Neuronal stem cell (in vitro differentiated cells): ENCODE measurements around the gene RBM43. TPM values are rescaled to one million over a fixed set of nuclear protein-coding genes. Genes with fewer than 3 reads are reported as not detected.
"Not testable (repeated sequence)": the region's sequence is repeated elsewhere in the genome, so short reads cannot be mapped to it uniquely, and the experiment has no call there.

ENCODE experiments used
- DNase-seq: peaks from one replicate; pipeline ENCODE4 v3.0.0-alpha.2; 2013; ENCODE audit warnings: low spot score
- H2AFZ ChIP-seq: one replicate; pipeline ENCODE4 v1.6.1; 2013; ENCODE audit warnings: mild to moderate bottlenecking, low read length, inconsistent platforms
- H2AK5ac ChIP-seq: 2 replicates; pipeline ENCODE4 v1.6.1; 2013; ENCODE audit warnings: low read depth, mild to moderate bottlenecking, inconsistent platforms, low read length, moderate library complexity, mixed read lengths
- H2BK120ac ChIP-seq: 2 replicates; pipeline ENCODE4 v1.6.1; 2013; ENCODE audit warnings: low read depth, mild to moderate bottlenecking, inconsistent platforms, low read length, moderate library complexity, mixed read lengths
- H2BK12ac ChIP-seq: one replicate; pipeline ENCODE4 v1.6.1; 2013; ENCODE audit warnings: low read length, inconsistent platforms
- H2BK15ac ChIP-seq: 2 replicates; pipeline ENCODE4 v1.6.1; 2013; ENCODE audit warnings: mild to moderate bottlenecking, low read length, inconsistent platforms, mixed read lengths
- H2BK5ac ChIP-seq: one replicate; pipeline ENCODE4 v1.6.1; 2013; ENCODE audit warnings: inconsistent platforms, mild to moderate bottlenecking, low read length, moderate library complexity
- H3K14ac ChIP-seq: one replicate; pipeline ENCODE4 v1.6.1; 2013; ENCODE audit warnings: low read length, inconsistent platforms
- H3K18ac ChIP-seq: 2 replicates; pipeline ENCODE4 v1.6.1; 2013; ENCODE audit warnings: low read length, inconsistent platforms
- H3K23ac ChIP-seq: 2 replicates; pipeline ENCODE4 v1.6.1; 2013; ENCODE audit warnings: low read depth, mild to moderate bottlenecking, mixed read lengths, low read length, inconsistent platforms; ENCODE audit not compliant: poor library complexity
- H3K27ac ChIP-seq: replicated peaks from 3 replicates; pipeline ENCODE4 v1.5.1; 2013; ENCODE audit warnings: low read length, inconsistent platforms
- H3K27me3 ChIP-seq, 3 experiments: 2 replicates each; pipeline ENCODE4 v1.6.1; 2013; ENCODE audit warnings: low read length in 3 of 3, mild to moderate bottlenecking in 2 of 3, inconsistent platforms in 1 of 3, low read depth in 1 of 3, mixed read lengths in 1 of 3, moderate library complexity in 1 of 3; ENCODE audit not compliant: control insufficient read depth in 3 of 3, insufficient read depth in 3 of 3
- H3K36me3 ChIP-seq, 2 donors: replicated peaks in 1 of 2; 2 replicates each; pipeline ENCODE4 v1.6.1; 2013; ENCODE audit warnings: low read length in 2 of 2; ENCODE audit not compliant: control insufficient read depth in 2 of 2, insufficient read depth in 2 of 2
- H3K4ac ChIP-seq: 2 replicates; pipeline ENCODE4 v1.6.1; 2013; ENCODE audit warnings: inconsistent platforms, mild to moderate bottlenecking, low read length, moderate library complexity
- H3K4me1 ChIP-seq, 2 donors: 1 replicate in 1 of 2; 2 replicates in 1 of 2; pipeline ENCODE4 v1.6.1; 2013; ENCODE audit warnings: low read length in 2 of 2, low read depth in 1 of 2; ENCODE audit not compliant: control insufficient read depth in 2 of 2, insufficient read depth in 1 of 2
- H3K4me2 ChIP-seq: one replicate; pipeline ENCODE4 v1.6.1; 2013; ENCODE audit warnings: mild to moderate bottlenecking, low read length, inconsistent platforms; ENCODE audit not compliant: insufficient read depth, poor library complexity, severe bottlenecking
- H3K4me3 ChIP-seq, 2 donors: 2 replicates each; pipeline ENCODE4 v1.5.1; 2013; ENCODE audit warnings: low read length in 2 of 2, mild to moderate bottlenecking in 2 of 2, inconsistent platforms in 1 of 2, moderate library complexity in 1 of 2
- H3K79me1 ChIP-seq: one replicate; pipeline ENCODE4 v1.6.1; 2013; ENCODE audit warnings: low read depth, mild to moderate bottlenecking, inconsistent platforms, low read length, moderate library complexity
- H3K9ac ChIP-seq: one replicate; pipeline ENCODE4 v1.6.1; 2013; ENCODE audit warnings: mild to moderate bottlenecking, low read depth, low read length, inconsistent platforms; ENCODE audit not compliant: poor library complexity
- H3K9me3 ChIP-seq, 2 donors: replicated peaks in 1 of 2; 2 replicates each; pipeline versions ENCODE3 to v1.6.1; 2013; ENCODE audit warnings: low read length in 2 of 2, mild to moderate bottlenecking in 2 of 2, inconsistent platforms in 1 of 2, low read depth in 1 of 2, mixed read lengths in 1 of 2, moderate library complexity in 1 of 2; ENCODE audit not compliant: control insufficient read depth in 2 of 2, insufficient read depth in 1 of 2
- H4K8ac ChIP-seq: one replicate; pipeline ENCODE4 v1.6.1; 2013; ENCODE audit warnings: low read depth, mild to moderate bottlenecking, inconsistent platforms, low read length, moderate library complexity
- H4K91ac ChIP-seq: one replicate; pipeline ENCODE4 v1.6.1; 2013; ENCODE audit warnings: low read length, low read depth, mild to moderate bottlenecking, inconsistent platforms; ENCODE audit not compliant: poor library complexity
- WGBS, 2 donors: extraction: QIAGEN DNeasy Blood & Tissue Kit; methylation state at CpG; one replicate each; pipeline ENCODE4 v1.1.7; 2013; ENCODE audit warnings: missing lambda C conversion rate in 2 of 2, mixed read lengths in 1 of 2; ENCODE audit not compliant: insufficient read length in 2 of 2, insufficient replicate concordance in 1 of 2; ENCODE audit errors: extremely low coverage in 2 of 2; 5-methylcytosine and 5-hydroxymethylcytosine counted together
- polyA plus RNA-seq, 2 experiments: library from polyadenylated mRNA; stranded (reverse); fragments of 200-250 nt; gene quantifications; one replicate each; pipeline ENCODE4 v1.2.3, GENCODE V29; 2013

RBM43 gene
- 3.2 TPM for polyA plus RNA-seq (2013, experiment 1 of 2)
- polyA plus RNA-seq (2013, experiment 2 of 2), result 3.2 TPM

- peak within 1 kb of the TSS; percentile 94 for H2AFZ ChIP-seq
- peak within 1 kb of the TSS; percentile 76 for H3K23ac ChIP-seq
- H3K4ac ChIP-seq, result no peak within 1 kb of the TSS
- peak within 1 kb of the TSS; percentile 37 for H2BK120ac ChIP-seq
- peak within 1 kb of the TSS; percentile 63 to 76 for H3K4me3 ChIP-seq
- peaks cover 0 to 2% of the 10 kb centered on the region in 2 donors for H3K4me1 ChIP-seq
- peak within 1 kb of the TSS; percentile 49 for H3K27ac ChIP-seq
- peak within 1 kb of the TSS; percentile 60 for H3K14ac ChIP-seq
- H3K4me2 ChIP-seq, result peak within 1 kb of the TSS; percentile 60
- peak within 1 kb of the TSS; percentile 98 for H3K9ac ChIP-seq
- no peaks in the 10 kb centered on the region for H3K9me3 ChIP-seq
- no peaks in the 10 kb centered on the region for H3K79me1 ChIP-seq
- no peak within 1 kb of the TSS for H2BK5ac ChIP-seq
- H2AK5ac ChIP-seq, result no peak within 1 kb of the TSS
- peak; percentile 62 for DNase-seq
- no peaks in the 10 kb centered on the region for H3K36me3 ChIP-seq
- no peaks in the 10 kb centered on the region for H3K27me3 ChIP-seq
- H4K91ac ChIP-seq, result peak within 1 kb of the TSS; percentile 11
- no CpG with 5 or more reads among the region's 61 CpGs for WGBS, 2 donors
- H4K8ac ChIP-seq, result peak within 1 kb of the TSS; percentile 70
- no peak within 1 kb of the TSS for H2BK15ac ChIP-seq
- H2BK12ac ChIP-seq, result no peak within 1 kb of the TSS
- peak within 1 kb of the TSS; percentile 99 for H3K18ac ChIP-seq
These were observed at the start of gene RBM43 for GRCh38 chr2:151261231-151261976. Gene RBM43, minus strand, starts transcription at chr2:151261863. Its CDS starts 136 bp downstream, at chr2:151261727.

- not testable (repeated sequence) for H3K27ac ChIP-seq, H3K18ac ChIP-seq, H3K4me3 ChIP-seq, H2AK5ac ChIP-seq, H3K4me2 ChIP-seq, H3K9me3 ChIP-seq, H3K36me3 ChIP-seq, H3K27me3 ChIP-seq, H2BK120ac ChIP-seq, H3K9ac ChIP-seq, H4K8ac ChIP-seq, H3K4ac ChIP-seq, H2BK15ac ChIP-seq, H3K23ac ChIP-seq, H4K91ac ChIP-seq, H3K4me1 ChIP-seq, H2BK5ac ChIP-seq, H2AFZ ChIP-seq, H3K14ac ChIP-seq, H3K79me1 ChIP-seq, H2BK12ac ChIP-seq, DNase-seq
- no CpG with 5 or more reads among the region's 6 CpGs for WGBS, 2 donors
These were observed 48.6 kb upstream of the RBM43 start for GRCh38 chr2:151310313-151310712.

- Histone ChIP-seq H2BK5ac (no peak overlapping the region), H3K36me3 (no peaks in the 10 kb centered on the region), H2AFZ (no peak overlapping the region), H2BK12ac (no peak overlapping the region), H2BK120ac (no peak overlapping the region), H3K18ac (no peak overlapping the region), H3K23ac (no peak overlapping the region), H4K91ac (no peak overlapping the region), H2BK15ac (no peak overlapping the region), H3K9me3 (no peaks in the 10 kb centered on the region), H2AK5ac (no peak overlapping the region), H3K27ac (no peak overlapping the region), H3K14ac (no peak overlapping the region), H3K9ac (no peak overlapping the region), H4K8ac (no peak overlapping the region), H3K4ac (no peak overlapping the region), H3K4me2 (no peak overlapping the region), H3K4me1 (no peaks in the 10 kb centered on the region), H3K27me3 (no peaks in the 10 kb centered on the region), H3K4me3 (no peak overlapping the region), H3K79me1 (no peaks in the 10 kb centered on the region)
- no peak for DNase-seq
- WGBS, 2 donors, result no CpG with 5 or more reads among the region's 3 CpGs
These were observed 45.0 kb upstream of the RBM43 start for GRCh38 chr2:151306621-151307020.

GRCh38 chr2:151305129-151305691, 43.5 kb upstream of the RBM43 start:
- H3K36me3 ChIP-seq, result no peaks in the 10 kb centered on the region
- no peak overlapping the region for H3K4ac ChIP-seq
- no peaks in the 10 kb centered on the region for H3K27me3 ChIP-seq
- no peak overlapping the region for H2BK15ac ChIP-seq
- no peak overlapping the region for H3K4me2 ChIP-seq
- DNase-seq, result no peak
- no peak overlapping the region for H4K91ac ChIP-seq
- no peak overlapping the region for H2AK5ac ChIP-seq
- no peak overlapping the region for H4K8ac ChIP-seq
- no peak overlapping the region for H2BK5ac ChIP-seq
- no peak overlapping the region for H2AFZ ChIP-seq
- H3K9me3 ChIP-seq, result no peaks in the 10 kb centered on the region
- no peak overlapping the region for H3K23ac ChIP-seq
- no peaks in the 10 kb centered on the region for H3K79me1 ChIP-seq
- H3K18ac ChIP-seq, result no peak overlapping the region
- no peaks in the 10 kb centered on the region for H3K4me1 ChIP-seq
- no peak overlapping the region for H2BK12ac ChIP-seq
- H2BK120ac ChIP-seq, result no peak overlapping the region
- H3K9ac ChIP-seq, result no peak overlapping the region
- no peak overlapping the region for H3K27ac ChIP-seq
- H3K14ac ChIP-seq, result no peak overlapping the region
- no peak overlapping the region for H3K4me3 ChIP-seq
